Neural cell (in vitro differentiated cells): Measurements from ENCODE around the gene SUFU.
"Not testable (repeated sequence)": the region's sequence is repeated elsewhere in the genome, so short reads cannot be mapped to it uniquely, and the experiment has no call there.

ENCODE experiments used
- CTCF ChIP-seq: fragments of 450-650 bp; IDR thresholded peaks from 2 replicates; pipeline ENCODE4 v1.5.1; 2014; ENCODE audit warnings: antibody characterized with exemption, mild to moderate bottlenecking, moderate library complexity; ENCODE audit not compliant: poor library complexity, severe bottlenecking
- POLR2AphosphoS5 ChIP-seq: IDR thresholded peaks from 2 replicates; pipeline ENCODE4 v1.6.1; 2012

GRCh38 chr10:102667411-102667810 lies 163.6 kb downstream of the SUFU start:
- not testable (repeated sequence) for TF ChIP-seq CTCF, POLR2AphosphoS5
